Activated CD8-positive, alpha-beta T cell treated with anti-CD3 and anti-CD28 coated beads for 36 hours (primary cell): ENCODE data around the gene CDC42BPB. TPM values are rescaled to one million over a fixed set of nuclear protein-coding genes. Genes with fewer than 3 reads are reported as not detected.

ENCODE experiments used
- ATAC-seq: fragments of 200-7000 bp; cut with Tn5 transposase; one replicate; pipeline ENCODE4 v1.10.0; 2021; ENCODE audit warnings: mild to moderate bottlenecking, moderate library complexity
- CTCF ChIA-PET: fragments of 350-600 bp; sonication (Branson Sonifier 250); formaldehyde crosslinking; loops from one replicate; lab custom pipeline; 2021; ENCODE audit warnings: antibody characterized with exemption; lab: Charles Lee
- POLR2A ChIA-PET: fragments of 350-600 bp; sonication (Branson Sonifier 250); formaldehyde crosslinking; loops from one replicate; lab custom pipeline; 2021; ENCODE audit warnings: antibody characterized with exemption; lab: Charles Lee
- DNase-seq: peaks from one replicate; pipeline ENCODE4 v3.0.0-alpha.2; 2020
- H3K27ac Mint-ChIP-seq: one replicate; pipeline ENCODE4 v1.8.0; 2021; ENCODE audit warnings: mild to moderate bottlenecking, mixed read lengths
- H3K27me3 Mint-ChIP-seq: one replicate; pipeline ENCODE4 v1.8.0; 2021; ENCODE audit warnings: mixed read lengths
- H3K36me3 Mint-ChIP-seq: one replicate; pipeline ENCODE4 v1.8.0; 2021; ENCODE audit warnings: low read depth, mixed read lengths
- H3K4me1 Mint-ChIP-seq: one replicate; pipeline ENCODE4 v1.8.0; 2021; ENCODE audit warnings: low read depth, mixed read lengths
- H3K4me3 Mint-ChIP-seq: one replicate; pipeline ENCODE4 v1.8.0; 2021; ENCODE audit warnings: mild to moderate bottlenecking, moderate library complexity, mixed read lengths
- H3K9me3 Mint-ChIP-seq: one replicate; pipeline ENCODE4 v1.8.0; 2021; ENCODE audit warnings: mixed read lengths
- intact Hi-C: fragments of 100-400 bp; cut with micrococcal nuclease; formaldehyde crosslinking; loops from one replicate; pipeline ENCODE4 v1.10.0; 2022
- total RNA-seq, 2 experiments: library from RNA; stranded (reverse); gene quantifications; one replicate each; pipeline ENCODE4 v1.2.3, GENCODE V29; 2021
- TF ChIP-seq, protein P1 (sequence below): fragments of 200-600 bp; IDR thresholded peaks from one replicate; pipeline ENCODE4 v1.8.0; 2022; ENCODE audit warnings: antibody characterized with exemption, mild to moderate bottlenecking

CDC42BPB gene
- total RNA-seq, 2 experiments from 2014 or later, result 0.72 to 0.96 TPM

GRCh38 chr14:102933618-102934231 is 123.6 kb downstream of the CDC42BPB start:
- intact Hi-C loops, result no loop called here
- ChIA-PET CTCF (interaction anchor here (0.9 kb wide), 1 partner anchor 239 kb away, joined by 3 read pairs; no protein-coding TSS in a partner anchor), POLR2A (no interaction called here)
- H3K4me3 Mint-ChIP-seq, result no peak overlapping the region
- no peak for DNase-seq
- no peaks in the 10 kb centered on the region for H3K4me1 Mint-ChIP-seq
- no peaks in the 10 kb centered on the region for H3K9me3 Mint-ChIP-seq
- H3K27me3 Mint-ChIP-seq, result peaks cover 4% of the 10 kb centered on the region
- no peak overlapping the region for H3K27ac Mint-ChIP-seq
- TF ChIP-seq, protein P1, sequence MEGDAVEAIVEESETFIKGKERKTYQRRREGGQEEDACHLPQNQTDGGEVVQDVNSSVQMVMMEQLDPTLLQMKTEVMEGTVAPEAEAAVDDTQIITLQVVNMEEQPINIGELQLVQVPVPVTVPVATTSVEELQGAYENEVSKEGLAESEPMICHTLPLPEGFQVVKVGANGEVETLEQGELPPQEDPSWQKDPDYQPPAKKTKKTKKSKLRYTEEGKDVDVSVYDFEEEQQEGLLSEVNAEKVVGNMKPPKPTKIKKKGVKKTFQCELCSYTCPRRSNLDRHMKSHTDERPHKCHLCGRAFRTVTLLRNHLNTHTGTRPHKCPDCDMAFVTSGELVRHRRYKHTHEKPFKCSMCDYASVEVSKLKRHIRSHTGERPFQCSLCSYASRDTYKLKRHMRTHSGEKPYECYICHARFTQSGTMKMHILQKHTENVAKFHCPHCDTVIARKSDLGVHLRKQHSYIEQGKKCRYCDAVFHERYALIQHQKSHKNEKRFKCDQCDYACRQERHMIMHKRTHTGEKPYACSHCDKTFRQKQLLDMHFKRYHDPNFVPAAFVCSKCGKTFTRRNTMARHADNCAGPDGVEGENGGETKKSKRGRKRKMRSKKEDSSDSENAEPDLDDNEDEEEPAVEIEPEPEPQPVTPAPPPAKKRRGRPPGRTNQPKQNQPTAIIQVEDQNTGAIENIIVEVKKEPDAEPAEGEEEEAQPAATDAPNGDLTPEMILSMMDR, result no peak
- no peak for ATAC-seq
- H3K36me3 Mint-ChIP-seq, result no peaks in the 10 kb centered on the region

DNA sequence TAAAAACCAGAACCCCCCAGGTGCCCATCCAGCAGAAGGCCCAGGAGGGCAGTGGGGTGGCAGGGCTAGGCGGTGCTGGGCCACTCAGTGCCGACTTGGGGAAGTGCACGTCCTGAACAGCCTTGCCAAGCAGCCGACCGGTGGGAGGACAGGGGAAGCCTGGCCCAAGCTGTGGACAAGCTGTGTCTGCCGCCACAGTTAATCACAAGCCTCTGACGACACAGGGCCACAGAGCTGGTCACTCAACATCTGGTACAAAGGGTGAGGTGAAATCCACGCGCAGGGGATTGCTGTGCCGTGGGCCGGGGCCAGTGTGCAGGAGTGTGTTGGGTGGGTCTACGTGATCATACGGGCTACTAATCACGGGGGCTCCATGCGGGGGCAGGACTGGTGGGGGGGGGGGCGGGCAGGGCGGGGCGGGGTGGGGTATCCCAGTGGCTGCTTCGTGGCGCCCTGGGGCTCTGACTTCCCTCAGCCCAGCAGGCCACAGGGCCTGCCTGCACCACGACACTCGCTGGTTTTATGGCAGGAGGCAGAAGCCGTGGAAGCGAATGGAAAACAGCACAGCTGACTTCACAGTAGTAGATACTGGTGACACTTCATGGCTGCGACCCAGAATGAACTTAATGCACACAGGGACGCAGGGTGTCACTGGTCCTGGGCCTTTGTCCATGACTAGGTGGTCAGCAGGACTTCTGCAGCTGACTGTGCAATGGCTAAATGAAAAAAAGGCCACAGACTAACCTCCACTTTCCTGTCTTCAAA is 124.7 kb downstream of the CDC42BPB start:
- ATAC-seq, result no peak
- intact Hi-C loops, result no loop called here
- CTCF ChIA-PET, result interaction anchor here (0.9 kb wide), 1 partner anchor 238 kb away, joined by 3 read pairs; no protein-coding TSS in a partner anchor
- Mint-ChIP-seq H3K27me3 (peaks cover 8% of the 10 kb centered on the region), H3K9me3 (no peaks in the 10 kb centered on the region), H3K27ac (no peak overlapping the region), H3K4me1 (peaks cover 3% of the 10 kb centered on the region), H3K36me3 (no peaks in the 10 kb centered on the region), H3K4me3 (no peak overlapping the region)
- POLR2A ChIA-PET, result no interaction called here
- TF ChIP-seq, protein P1, result no peak
- DNase-seq, result no peak

- CTCF ChIA-PET, result interaction anchor here (0.8 kb wide), 1 partner anchor 60 kb away, joined by 3 read pairs; no protein-coding TSS in a partner anchor
Measured at GRCh38 chr14:102931580-102932285, 125.6 kb downstream of the CDC42BPB start.

DNA sequence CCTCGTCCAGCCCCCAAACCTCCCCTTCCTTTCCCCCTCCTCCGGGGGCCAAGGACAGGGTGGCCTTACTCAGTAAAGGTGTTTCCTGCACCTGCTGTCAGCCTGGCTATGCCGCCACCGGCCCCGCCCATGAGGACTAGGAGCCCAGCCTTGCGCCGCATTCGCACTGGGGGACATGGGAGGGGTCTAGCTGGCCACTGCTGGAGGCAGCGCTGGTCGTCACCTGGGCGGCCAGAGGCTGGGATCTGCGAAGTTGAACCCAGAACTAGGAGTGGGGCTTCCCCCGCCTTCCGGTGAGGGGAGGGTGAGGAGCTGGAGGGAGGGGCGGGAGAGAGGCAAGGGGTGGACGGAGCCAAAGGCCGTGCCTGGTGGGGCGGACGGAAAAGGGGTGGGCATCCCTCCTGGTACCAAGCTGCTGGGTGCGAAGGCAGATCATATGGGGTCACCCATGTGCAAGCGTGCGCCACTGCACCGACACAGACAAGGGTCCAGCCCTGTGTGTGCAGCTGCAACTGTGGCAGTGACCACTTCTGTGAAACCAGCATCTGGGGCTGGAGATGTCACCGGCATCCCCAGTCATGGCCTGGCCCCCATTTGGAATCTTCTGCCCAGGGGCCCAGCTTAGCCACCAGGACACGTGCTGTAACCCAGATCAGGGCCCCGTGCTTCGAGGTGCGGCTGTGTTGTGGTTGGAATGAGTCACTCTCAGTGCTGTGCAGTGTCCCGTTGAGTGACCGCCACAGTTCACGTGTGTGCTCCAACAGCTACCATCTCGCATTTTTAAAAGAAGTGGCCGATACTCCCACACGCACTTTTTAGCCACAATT is 126.4 kb downstream of the CDC42BPB start:
- CTCF ChIA-PET, result interaction anchor here (0.8 to 1.1 kb wide), 3 partner anchors 9 to 59 kb away, joined by 3 read pairs; partner anchors contain the start of gene AMN
- ATAC-seq, result no peak

More at GRCh38 chr14:102931580-102932285, 125.6 kb downstream of the CDC42BPB start:
- intact Hi-C loops, result no loop called here
- H3K4me3 Mint-ChIP-seq, result no peak overlapping the region
- H3K27me3 Mint-ChIP-seq, result peaks cover 14% of the 10 kb centered on the region
- POLR2A ChIA-PET, result no interaction called here
- H3K36me3 Mint-ChIP-seq, result no peaks in the 10 kb centered on the region
- H3K4me1 Mint-ChIP-seq, result peaks cover 3% of the 10 kb centered on the region
- DNase-seq (no peak), ATAC-seq (no peak)
- no peak overlapping the region for H3K27ac Mint-ChIP-seq
- H3K9me3 Mint-ChIP-seq, result no peaks in the 10 kb centered on the region
- TF ChIP-seq, protein P1, result no peak

More for the DNA sequence above, 126.4 kb downstream of the CDC42BPB start:
- POLR2A ChIA-PET, result interaction anchor here (0.6 to 1.0 kb wide), 2 partner anchors 40 to 222 kb away, joined by 3 read pairs; no protein-coding TSS in a partner anchor
- TF ChIP-seq, protein P1, result no peak
- DNase-seq, result no peak
- Mint-ChIP-seq H3K27me3 (peaks cover 17% of the 10 kb centered on the region), H3K9me3 (no peaks in the 10 kb centered on the region), H3K4me1 (peaks cover 3% of the 10 kb centered on the region), H3K36me3 (no peaks in the 10 kb centered on the region), H3K27ac (no peak overlapping the region), H3K4me3 (no peak overlapping the region)
- intact Hi-C loops, result no loop called here
